ENCODE results near the gene IFIT2. TPM values are rescaled to one million over a fixed set of nuclear protein-coding genes. Genes with fewer than 3 reads are reported as not detected.

Gene IFIT2
- total RNA-seq, 6 donors from 2014 or later = 7.8 to 49.0 (median 12.0) TPM

GRCh38 chr10:89278900-89279392, 22.9 kb upstream of the IFIT2 start:
- H3K27me3 ChIP-seq = no peaks in the 10 kb centered on the region
- H3K4me3 ChIP-seq = no peak overlapping the region
- no peak for TF ChIP-seq POLR2AphosphoS5 (IDR thresholded peaks at IDR 0.05)
- no peak for TF ChIP-seq POLR2A (IDR thresholded peaks at IDR 0.05)
- TF ChIP-seq, protein P1, sequence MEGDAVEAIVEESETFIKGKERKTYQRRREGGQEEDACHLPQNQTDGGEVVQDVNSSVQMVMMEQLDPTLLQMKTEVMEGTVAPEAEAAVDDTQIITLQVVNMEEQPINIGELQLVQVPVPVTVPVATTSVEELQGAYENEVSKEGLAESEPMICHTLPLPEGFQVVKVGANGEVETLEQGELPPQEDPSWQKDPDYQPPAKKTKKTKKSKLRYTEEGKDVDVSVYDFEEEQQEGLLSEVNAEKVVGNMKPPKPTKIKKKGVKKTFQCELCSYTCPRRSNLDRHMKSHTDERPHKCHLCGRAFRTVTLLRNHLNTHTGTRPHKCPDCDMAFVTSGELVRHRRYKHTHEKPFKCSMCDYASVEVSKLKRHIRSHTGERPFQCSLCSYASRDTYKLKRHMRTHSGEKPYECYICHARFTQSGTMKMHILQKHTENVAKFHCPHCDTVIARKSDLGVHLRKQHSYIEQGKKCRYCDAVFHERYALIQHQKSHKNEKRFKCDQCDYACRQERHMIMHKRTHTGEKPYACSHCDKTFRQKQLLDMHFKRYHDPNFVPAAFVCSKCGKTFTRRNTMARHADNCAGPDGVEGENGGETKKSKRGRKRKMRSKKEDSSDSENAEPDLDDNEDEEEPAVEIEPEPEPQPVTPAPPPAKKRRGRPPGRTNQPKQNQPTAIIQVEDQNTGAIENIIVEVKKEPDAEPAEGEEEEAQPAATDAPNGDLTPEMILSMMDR (IDR thresholded peaks at IDR 0.05) = no peak
- no peak for TF ChIP-seq EP300 (IDR thresholded peaks at IDR 0.05)
- H3K4me1 ChIP-seq = peaks cover 28 to 42% (median 33%) of the 10 kb centered on the region in 4 donors
- H3K9me3 ChIP-seq = no peaks in the 10 kb centered on the region
- DNase-seq = no peak
- peak overlapping the region; percentile 7 to 72 (median 48) for H3K27ac ChIP-seq
- ATAC-seq (ENCODE audit: low FRiP score in 2 of 2) = no peak
- no peaks in the 10 kb centered on the region for H3K36me3 ChIP-seq

GRCh38 chr10:89279421-89279869, 22.4 kb upstream of the IFIT2 start:
- DNase-seq (no peak), ATAC-seq (ENCODE audit: low FRiP score in 2 of 2) (no peak)
- Histone ChIP-seq H3K36me3 (no peaks in the 10 kb centered on the region), H3K4me1 (peaks cover 28 to 47% (median 35%) of the 10 kb centered on the region in 4 donors), H3K27me3 (no peaks in the 10 kb centered on the region), H3K4me3 (no peak overlapping the region), H3K27ac (peak overlapping the region in 3 of 4 donors; percentile 7 to 55 (median 41)), H3K9me3 (no peaks in the 10 kb centered on the region)
- WGBS, 2 donors = 21 to 23% methylated on average over 1 of the region's 1 CpG
- TF ChIP-seq POLR2AphosphoS5 (IDR thresholded peaks at IDR 0.05) = no peak
- no peak for TF ChIP-seq EP300 (IDR thresholded peaks at IDR 0.05)
- TF ChIP-seq POLR2A (IDR thresholded peaks at IDR 0.05) = no peak
- TF ChIP-seq, protein P1 (IDR thresholded peaks at IDR 0.05) = no peak

GRCh38 chr10:89280508-89280907, 21.3 kb upstream of the IFIT2 start:
- peaks cover 24 to 42% (median 33%) of the 10 kb centered on the region in 4 donors for H3K4me1 ChIP-seq
- WGBS, 2 donors = 93 to 97% methylated on average over 3 of the region's 3 CpGs
- no peaks in the 10 kb centered on the region for H3K36me3 ChIP-seq
- DNase-seq = no peak
- no peak overlapping the region for H3K4me3 ChIP-seq
- TF ChIP-seq EP300 (IDR thresholded peaks at IDR 0.05) = no peak
- no peaks in the 10 kb centered on the region for H3K9me3 ChIP-seq
- no peaks in the 10 kb centered on the region for H3K27me3 ChIP-seq
- ATAC-seq (ENCODE audit: low FRiP score in 2 of 2) = no peak
- peak overlapping the region in 1 of 4 donors; percentile 20 for H3K27ac ChIP-seq

DNA sequence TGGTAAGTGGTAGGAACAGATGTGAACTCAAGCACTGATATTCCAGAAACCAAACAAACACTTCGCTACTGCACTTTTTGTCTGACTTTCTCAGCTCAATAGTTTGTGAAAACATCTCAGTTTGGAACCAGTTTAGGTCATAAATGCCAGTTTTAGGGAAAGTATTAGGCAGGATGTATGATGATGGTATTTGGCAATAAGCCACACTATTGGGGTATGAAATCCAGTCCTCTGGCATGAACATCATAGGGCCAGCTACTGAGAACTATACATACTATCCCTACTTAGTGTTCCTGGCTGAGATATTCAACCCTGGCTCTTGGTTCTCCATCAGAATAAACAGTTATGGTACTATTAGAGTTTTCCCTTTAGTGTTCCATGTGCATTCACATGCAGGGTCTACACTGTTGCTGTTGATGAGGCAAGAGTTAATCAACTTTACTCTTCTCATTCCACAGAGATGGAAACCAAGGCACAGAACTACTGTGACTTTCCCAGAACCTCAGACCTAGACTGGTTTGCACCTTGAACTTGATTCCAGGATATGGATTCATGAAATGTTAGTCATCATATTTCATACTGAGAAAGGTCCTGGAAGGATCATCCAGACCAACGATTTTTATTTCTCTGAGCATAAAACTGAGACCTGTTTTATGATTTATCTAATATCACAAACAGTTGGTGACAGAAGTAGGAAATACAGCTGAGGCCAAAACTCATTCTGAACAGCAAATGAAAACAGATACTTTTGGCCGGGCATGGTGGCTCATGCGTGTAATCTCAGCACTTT, 20.0 kb upstream of the IFIT2 start:
- H3K9me3 ChIP-seq = no peaks in the 10 kb centered on the region
- no peaks in the 10 kb centered on the region for H3K36me3 ChIP-seq
- no peak for DNase-seq
- H3K27ac ChIP-seq = no peak overlapping the region
- H3K27me3 ChIP-seq = no peaks in the 10 kb centered on the region
- WGBS, 2 donors = 80 to 85% methylated on average over 4 of the region's 4 CpGs
- H3K4me1 ChIP-seq = peaks cover 24 to 41% (median 33%) of the 10 kb centered on the region in 4 donors
- ATAC-seq (ENCODE audit: low FRiP score in 2 of 2) = no peak
- H3K4me3 ChIP-seq = no peak overlapping the region
- no peak for TF ChIP-seq EP300 (IDR thresholded peaks at IDR 0.05)

GRCh38 chr10:89283025-89283935, 18.6 kb upstream of the IFIT2 start:
- peak; percentile 37 to 73 for ATAC-seq (ENCODE audit: low FRiP score in 2 of 2)
- DNase-seq = no peak
- Histone ChIP-seq H3K27ac (peak overlapping the region; percentile 60 to 75 (median 68)), H3K4me1 (peaks cover 16 to 29% (median 23%) of the 10 kb centered on the region in 4 donors), H3K36me3 (no peaks in the 10 kb centered on the region), H3K4me3 (peak overlapping the region in 2 of 4 donors; percentile 20 to 21), H3K9me3 (no peaks in the 10 kb centered on the region), H3K27me3 (no peaks in the 10 kb centered on the region)
- WGBS, 2 donors = 41 to 47% methylated on average over 6 of the region's 6 CpGs
- TF ChIP-seq, protein P1 (IDR thresholded peaks at IDR 0.05) = no peak
- no peak for TF ChIP-seq EP300 (IDR thresholded peaks at IDR 0.05)
- no peak for TF ChIP-seq POLR2AphosphoS5 (IDR thresholded peaks at IDR 0.05)
- no peak for TF ChIP-seq POLR2A (IDR thresholded peaks at IDR 0.05)
